ENCODE data around the gene DMTF1. TPM values are rescaled to one million over a fixed set of nuclear protein-coding genes. Genes with fewer than 3 reads are reported as not detected.

The DMTF1 gene
- total RNA-seq, 1 donor: 91.1 TPM

DNA sequence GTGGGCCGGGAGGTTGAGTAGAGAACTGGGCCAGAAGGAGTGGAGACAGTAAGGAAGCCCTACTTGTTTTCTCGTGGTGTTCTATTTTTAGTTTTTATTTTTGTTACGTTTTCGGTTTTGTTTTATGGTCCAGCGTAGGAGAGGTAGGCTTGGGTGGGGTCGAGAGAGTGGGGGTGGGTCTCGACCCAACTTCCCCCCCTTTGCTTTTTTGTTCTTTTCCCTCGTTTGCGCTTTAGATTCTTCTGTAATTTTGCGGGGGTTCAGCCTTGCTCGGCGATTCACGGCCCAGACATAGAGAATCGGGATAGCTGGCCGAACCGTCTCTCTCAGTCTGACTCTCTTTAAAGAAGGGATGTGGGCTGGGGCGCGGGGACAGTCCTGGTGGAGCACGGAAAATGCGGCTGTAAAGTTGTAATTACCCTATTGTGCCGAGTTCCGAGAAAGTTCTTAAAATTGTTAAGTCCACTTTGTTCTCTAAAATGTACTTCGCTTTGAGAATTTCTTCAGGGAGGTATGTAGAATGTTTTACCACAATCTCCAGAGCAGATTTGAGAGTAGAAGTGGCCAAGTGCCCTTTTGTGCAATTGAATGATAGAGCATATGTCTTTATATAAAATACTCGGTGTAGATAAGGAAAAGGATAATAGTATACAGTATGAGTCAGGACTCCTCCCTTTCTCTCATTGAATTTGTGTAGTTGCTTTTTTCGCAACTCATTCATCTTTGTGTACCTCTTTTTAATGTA lies 816 bp downstream of the DMTF1 start:
- DNase-seq (ENCODE audit: low read depth): peak; percentile 50
- peak overlapping the region; percentile 83 for H3K4me3 ChIP-seq (ENCODE audit: low read depth, low read length)
- TF ChIP-seq, protein P1, sequence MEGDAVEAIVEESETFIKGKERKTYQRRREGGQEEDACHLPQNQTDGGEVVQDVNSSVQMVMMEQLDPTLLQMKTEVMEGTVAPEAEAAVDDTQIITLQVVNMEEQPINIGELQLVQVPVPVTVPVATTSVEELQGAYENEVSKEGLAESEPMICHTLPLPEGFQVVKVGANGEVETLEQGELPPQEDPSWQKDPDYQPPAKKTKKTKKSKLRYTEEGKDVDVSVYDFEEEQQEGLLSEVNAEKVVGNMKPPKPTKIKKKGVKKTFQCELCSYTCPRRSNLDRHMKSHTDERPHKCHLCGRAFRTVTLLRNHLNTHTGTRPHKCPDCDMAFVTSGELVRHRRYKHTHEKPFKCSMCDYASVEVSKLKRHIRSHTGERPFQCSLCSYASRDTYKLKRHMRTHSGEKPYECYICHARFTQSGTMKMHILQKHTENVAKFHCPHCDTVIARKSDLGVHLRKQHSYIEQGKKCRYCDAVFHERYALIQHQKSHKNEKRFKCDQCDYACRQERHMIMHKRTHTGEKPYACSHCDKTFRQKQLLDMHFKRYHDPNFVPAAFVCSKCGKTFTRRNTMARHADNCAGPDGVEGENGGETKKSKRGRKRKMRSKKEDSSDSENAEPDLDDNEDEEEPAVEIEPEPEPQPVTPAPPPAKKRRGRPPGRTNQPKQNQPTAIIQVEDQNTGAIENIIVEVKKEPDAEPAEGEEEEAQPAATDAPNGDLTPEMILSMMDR (IDR thresholded peaks at IDR 0.05; ENCODE audit: insufficient read depth, low read length): no peak

DNA sequence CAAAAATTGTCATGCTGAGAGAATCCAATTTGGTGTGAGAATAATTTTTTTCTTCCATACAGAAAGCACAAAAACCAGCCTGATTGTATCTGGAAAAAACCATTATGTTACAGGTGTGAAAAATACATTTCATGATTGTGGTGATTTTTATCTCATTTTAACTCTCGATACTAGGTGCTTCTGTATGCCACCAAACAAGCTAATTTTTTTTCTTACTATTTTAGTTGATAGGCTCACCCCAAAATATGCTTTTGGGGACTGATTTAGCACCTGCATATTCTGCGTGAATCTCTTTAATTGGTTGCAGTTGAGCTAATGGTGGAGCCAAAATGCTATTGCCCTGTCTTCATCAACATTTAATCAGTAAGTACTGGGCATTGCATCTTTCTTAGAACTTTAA lies 1.9 kb downstream of the DMTF1 start:
- peak overlapping the region; percentile 83 for H3K4me3 ChIP-seq (ENCODE audit: low read depth, low read length)
- DNase-seq (ENCODE audit: low read depth): no peak
- TF ChIP-seq, protein P1 (IDR thresholded peaks at IDR 0.05; ENCODE audit: insufficient read depth, low read length): no peak

DNA sequence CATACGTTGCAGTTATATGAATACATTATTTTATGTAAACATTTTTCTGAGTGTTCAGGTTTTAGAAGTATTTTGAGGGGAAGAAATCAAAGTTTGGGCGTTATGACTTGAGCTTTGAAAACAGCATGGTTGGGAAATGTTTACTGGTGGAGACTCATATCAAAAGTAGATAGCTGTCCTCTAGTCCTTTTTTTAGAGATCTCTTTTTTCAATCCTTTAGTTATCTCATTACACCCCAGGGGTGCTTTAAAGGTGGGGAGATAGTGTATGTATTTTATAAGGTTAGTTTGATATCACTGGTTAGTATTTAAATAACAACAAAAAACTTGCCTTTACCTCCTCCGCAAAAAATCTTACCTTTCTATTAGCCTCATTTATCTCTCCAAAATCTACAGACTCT lies 2.3 kb downstream of the DMTF1 start:
- DNase-seq (ENCODE audit: low read depth): no peak
- TF ChIP-seq, protein P1 (IDR thresholded peaks at IDR 0.05; ENCODE audit: insufficient read depth, low read length): no peak
- H3K4me3 ChIP-seq (ENCODE audit: low read depth, low read length): peak overlapping the region; percentile 83

DNA sequence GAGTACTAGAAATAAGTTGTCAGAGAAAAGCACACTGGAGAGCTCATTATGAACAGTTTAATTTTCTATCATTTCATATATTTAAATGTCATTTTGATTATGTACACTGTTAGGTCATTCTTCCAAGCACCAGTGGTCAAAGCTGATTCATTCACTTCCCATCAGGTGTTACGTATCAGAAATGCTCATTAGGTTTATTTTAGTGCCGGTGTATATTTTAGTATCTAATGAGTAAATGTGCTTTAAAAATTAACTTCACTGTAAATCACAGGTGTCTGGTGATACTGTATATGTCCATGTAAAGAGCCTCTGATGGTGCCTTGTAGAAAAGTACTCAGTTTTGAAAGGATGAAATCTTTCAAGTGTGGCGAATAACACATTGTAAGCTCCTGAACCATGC lies 3.5 kb downstream of the DMTF1 start:
- no peak for DNase-seq (ENCODE audit: low read depth)
- TF ChIP-seq, protein P1 (IDR thresholded peaks at IDR 0.05; ENCODE audit: insufficient read depth, low read length): no peak

DNA sequence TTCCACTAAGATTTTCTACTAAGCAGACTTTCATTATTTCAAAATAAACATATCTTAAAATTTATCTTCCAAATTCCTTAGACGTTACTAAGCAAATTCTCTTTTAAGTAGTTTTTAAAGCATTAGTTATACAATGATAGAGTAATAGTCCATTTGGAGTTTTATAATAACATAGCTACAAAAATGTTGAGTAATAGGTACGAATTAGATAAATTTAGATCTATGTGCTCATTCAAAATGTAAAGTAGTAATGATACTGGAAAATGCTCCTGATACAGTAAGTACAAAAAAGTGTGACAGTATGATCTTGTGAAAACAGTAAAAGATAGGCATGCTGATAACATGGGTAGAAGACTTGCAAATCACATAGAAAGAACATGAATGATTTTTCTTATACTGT lies 4.5 kb downstream of the DMTF1 start:
- H3K4me3 ChIP-seq (ENCODE audit: low read depth, low read length): no peak overlapping the region
- TF ChIP-seq, protein P1 (IDR thresholded peaks at IDR 0.05; ENCODE audit: insufficient read depth, low read length): no peak
- peak; percentile 47 for DNase-seq (ENCODE audit: low read depth)

More for the DNA sequence above, 3.5 kb downstream of the DMTF1 start:
- peak overlapping the region; percentile 9 for H3K4me3 ChIP-seq (ENCODE audit: low read depth, low read length)

DNA sequence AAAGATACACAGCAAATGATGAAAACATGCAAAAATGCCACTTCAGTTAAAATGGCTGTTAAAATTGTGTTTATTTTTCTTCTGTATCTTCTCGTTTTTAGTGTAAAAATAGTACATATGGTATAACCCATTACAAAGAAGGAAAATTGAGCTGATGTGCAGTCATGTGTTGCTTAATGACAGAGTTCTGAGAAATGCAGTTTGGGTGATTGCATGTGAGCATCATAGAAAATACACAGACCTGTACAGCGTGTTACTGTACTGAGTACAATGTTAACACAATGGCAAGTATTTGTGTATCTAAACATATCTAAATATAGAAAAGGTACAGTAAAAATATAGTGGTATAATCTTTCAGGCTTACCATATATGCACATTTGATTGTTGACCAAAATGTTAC lies 7.3 kb downstream of the DMTF1 start:
- DNase-seq (ENCODE audit: low read depth): no peak
- H3K4me3 ChIP-seq (ENCODE audit: low read depth, low read length): no peak overlapping the region
- TF ChIP-seq, protein P1 (IDR thresholded peaks at IDR 0.05; ENCODE audit: insufficient read depth, low read length): no peak

DNA sequence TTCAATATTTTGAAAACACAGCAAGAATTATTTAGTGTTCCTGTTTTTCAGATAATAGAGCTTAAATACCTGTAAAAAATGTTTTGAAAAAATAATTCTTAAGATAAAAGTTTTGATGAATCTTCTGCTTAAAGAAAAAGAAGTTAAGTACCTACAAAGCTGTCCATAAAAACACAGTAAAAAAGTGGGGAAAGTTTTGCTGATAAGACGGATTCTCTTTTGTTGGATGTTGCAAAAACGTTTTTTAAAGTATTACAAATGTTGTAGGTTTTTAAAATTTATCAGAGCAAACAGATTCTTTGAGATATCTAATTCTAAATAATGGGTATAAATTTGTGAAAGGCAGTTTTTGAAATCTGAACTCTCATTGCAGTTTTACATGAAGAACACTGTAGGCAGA lies 12.2 kb downstream of the DMTF1 start:
- TF ChIP-seq, protein P1 (IDR thresholded peaks at IDR 0.05; ENCODE audit: insufficient read depth, low read length): no peak
- H3K4me3 ChIP-seq (ENCODE audit: low read depth, low read length): no peak overlapping the region
- no peak for DNase-seq (ENCODE audit: low read depth)

Data from fibroblast of the aortic adventitia (primary cell).